Measurements from ENCODE around the gene ABCD2.

ABCD2 gene

DNA sequence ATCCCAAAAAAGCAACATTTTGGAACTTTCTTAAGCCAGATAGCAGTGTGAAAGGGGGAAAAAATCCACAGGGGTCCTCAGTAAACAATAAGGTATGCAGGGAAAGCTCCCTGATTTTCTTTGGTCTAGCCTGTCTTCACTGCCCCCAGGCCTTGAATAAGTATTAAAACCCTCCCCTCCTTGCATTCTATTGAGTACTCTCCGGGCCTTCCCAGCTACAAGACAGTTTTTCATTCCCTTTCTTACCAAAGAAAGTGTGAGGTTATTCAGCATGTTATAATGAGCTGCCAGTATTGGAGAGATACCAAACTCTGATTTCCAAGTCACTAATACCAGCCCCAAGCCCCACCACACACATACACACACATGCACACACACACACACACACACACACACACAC, 116.9 kb downstream of the ABCD2 start:
- TF ChIP-seq PRDM10 (tag by site-specific recombination; IDR thresholded peaks at IDR 0.05) = no peak
- TF ChIP-seq MYNN (tag by site-specific recombination; IDR thresholded peaks at IDR 0.05; ENCODE audit: borderline replicate concordance) = no peak
- TF ChIP-seq HOXD13 (CRISPR knock-in tag; IDR thresholded peaks at IDR 0.05; ENCODE audit: borderline replicate concordance) = no peak
- TF ChIP-seq OVOL3 (tag by site-specific recombination; IDR thresholded peaks at IDR 0.05) = no peak
- TF ChIP-seq ZNF10 (tag by site-specific recombination; IDR thresholded peaks at IDR 0.05) = no peak
- TF ChIP-seq SP3 (tag by site-specific recombination; IDR thresholded peaks at IDR 0.05) = no peak
- no peak for TF ChIP-seq ZSCAN5A (tag by site-specific recombination; IDR thresholded peaks at IDR 0.05)
- TF ChIP-seq ZNF777 (tag by site-specific recombination; IDR thresholded peaks at IDR 0.05; ENCODE audit: borderline replicate concordance) = no peak
- TF ChIP-seq ZNF837 (tag by site-specific recombination; IDR thresholded peaks at IDR 0.05) = no peak
- TF ChIP-seq ZNF292 (tag by site-specific recombination; IDR thresholded peaks at IDR 0.05; ENCODE audit: borderline replicate concordance, low read depth) = no peak
- TF ChIP-seq ZNF391 (tag by site-specific recombination; IDR thresholded peaks at IDR 0.05; ENCODE audit: borderline replicate concordance, low read depth) = no peak
- no peak for TF ChIP-seq ZFHX2 (tag by site-specific recombination; conservative IDR thresholded peaks at IDR 0.05)
- no peak for TF ChIP-seq ZNF624 (tag by site-specific recombination; IDR thresholded peaks at IDR 0.05)
- no peak for TF ChIP-seq ZNF324 (tag by site-specific recombination; IDR thresholded peaks at IDR 0.05)
- no peak for TF ChIP-seq ZNF175 (tag by site-specific recombination; IDR thresholded peaks at IDR 0.05)
- TF ChIP-seq TRIM28 (IDR thresholded peaks at IDR 0.05; ENCODE audit: borderline replicate concordance, low read length) = no peak
- no peak for TF ChIP-seq ZBTB7A (tag by site-specific recombination; IDR thresholded peaks at IDR 0.05; ENCODE audit: low read depth)
- no peak for TF ChIP-seq ZBTB21 (tag by site-specific recombination; IDR thresholded peaks at IDR 0.05)
- TF ChIP-seq RBAK (tag by site-specific recombination; IDR thresholded peaks at IDR 0.05) = no peak
- Histone ChIP-seq H3K4me1 (ENCODE audit: control insufficient read depth, insufficient read depth, low read length) (no peaks in the 10 kb centered on the region), H3K27ac (ENCODE audit: extremely low read depth, low read depth, low read length) (no peak overlapping the region), H3K36me3 (ENCODE audit: control insufficient read depth in 2 of 2, insufficient read depth in 1 of 2, low read length in 2 of 2) (no peaks in the 10 kb centered on the region), H3K9me3 (ENCODE audit: control insufficient read depth, insufficient read depth, low read depth, low read length) (no peaks in the 10 kb centered on the region), H3K4me3 (ENCODE audit: low read depth, low read length) (no peak overlapping the region)
- POLR2A ChIA-PET = no interaction called here
- CTCF ChIA-PET = no interaction called here
